Liver (tissue), 3 donors: ENCODE results near the gene GOLGA8S.

Experiments
- ATF3 ChIP-seq: IDR thresholded peaks from 2 replicates; pipeline ENCODE4 v1.6.1; 2016; ENCODE audit warnings: antibody characterized with exemption
- CTCF ChIP-seq: fragments of 150-350 bp; IDR thresholded peaks from 2 replicates; pipeline ENCODE4 v1.5.1; 2017; ENCODE audit warnings: improper control_type of control experiment, low read depth, low read length; ENCODE audit not compliant: missing input control
- FOXA1 ChIP-seq: IDR thresholded peaks from 2 replicates; pipeline ENCODE4 v1.6.1; 2016; ENCODE audit warnings: antibody characterized with exemption
- GABPA ChIP-seq, 2 donors: IDR thresholded peaks in 1 of 2; conservative IDR thresholded peaks in 1 of 2; 2 replicates each; pipeline ENCODE4 v1.6.1; 2016; ENCODE audit warnings: antibody characterized with exemption in 2 of 2, mild to moderate bottlenecking in 1 of 2, moderate library complexity in 1 of 2
- HNF4A ChIP-seq, 2 donors: conservative IDR thresholded peaks; 2 replicates each; pipeline ENCODE4 v1.6.1; 2016; ENCODE audit warnings: antibody characterized with exemption in 2 of 2, mild to moderate bottlenecking in 2 of 2
- RAD21 ChIP-seq, 2 donors: IDR thresholded peaks; 2 replicates each; pipeline ENCODE4 v1.6.1; 2016; ENCODE audit warnings: antibody characterized with exemption in 2 of 2, mild to moderate bottlenecking in 2 of 2
- RXRA ChIP-seq, 2 donors: IDR thresholded peaks; 2 replicates each; pipeline ENCODE4 v1.6.1; 2017 to 2018; ENCODE audit warnings: antibody characterized with exemption in 2 of 2, mild to moderate bottlenecking in 1 of 2
- YY1 ChIP-seq: IDR thresholded peaks from 2 replicates; pipeline ENCODE4 v1.6.1; 2016; ENCODE audit warnings: antibody characterized with exemption, mild to moderate bottlenecking
- TF ChIP-seq, protein P1 (sequence below): IDR thresholded peaks from 2 replicates; pipeline ENCODE4 v1.6.1; 2016; ENCODE audit warnings: antibody characterized with exemption, mild to moderate bottlenecking
- TF ChIP-seq, protein P2 (sequence below): IDR thresholded peaks from 2 replicates; pipeline ENCODE4 v1.6.1; 2016; ENCODE audit warnings: antibody characterized with exemption
- donor health status: healthy.
- donor health status: healthy.

GRCh38 chr15:23402140-23402539 lies 47.6 kb downstream of the GOLGA8S start:
- TF ChIP-seq CTCF (no peak), RXRA (IDR thresholded peaks at IDR 0.05) (no peak), RAD21 (IDR thresholded peaks at IDR 0.05) (no peak), FOXA1 (no peak), YY1 (no peak), ATF3 (no peak), GABPA (IDR thresholded peaks at IDR 0.05 in 1 of 2, conservative IDR thresholded peaks at IDR 0.05 in 1 of 2) (no peak), HNF4A (conservative IDR thresholded peaks at IDR 0.05) (no peak)
- TF ChIP-seq, protein P1, sequence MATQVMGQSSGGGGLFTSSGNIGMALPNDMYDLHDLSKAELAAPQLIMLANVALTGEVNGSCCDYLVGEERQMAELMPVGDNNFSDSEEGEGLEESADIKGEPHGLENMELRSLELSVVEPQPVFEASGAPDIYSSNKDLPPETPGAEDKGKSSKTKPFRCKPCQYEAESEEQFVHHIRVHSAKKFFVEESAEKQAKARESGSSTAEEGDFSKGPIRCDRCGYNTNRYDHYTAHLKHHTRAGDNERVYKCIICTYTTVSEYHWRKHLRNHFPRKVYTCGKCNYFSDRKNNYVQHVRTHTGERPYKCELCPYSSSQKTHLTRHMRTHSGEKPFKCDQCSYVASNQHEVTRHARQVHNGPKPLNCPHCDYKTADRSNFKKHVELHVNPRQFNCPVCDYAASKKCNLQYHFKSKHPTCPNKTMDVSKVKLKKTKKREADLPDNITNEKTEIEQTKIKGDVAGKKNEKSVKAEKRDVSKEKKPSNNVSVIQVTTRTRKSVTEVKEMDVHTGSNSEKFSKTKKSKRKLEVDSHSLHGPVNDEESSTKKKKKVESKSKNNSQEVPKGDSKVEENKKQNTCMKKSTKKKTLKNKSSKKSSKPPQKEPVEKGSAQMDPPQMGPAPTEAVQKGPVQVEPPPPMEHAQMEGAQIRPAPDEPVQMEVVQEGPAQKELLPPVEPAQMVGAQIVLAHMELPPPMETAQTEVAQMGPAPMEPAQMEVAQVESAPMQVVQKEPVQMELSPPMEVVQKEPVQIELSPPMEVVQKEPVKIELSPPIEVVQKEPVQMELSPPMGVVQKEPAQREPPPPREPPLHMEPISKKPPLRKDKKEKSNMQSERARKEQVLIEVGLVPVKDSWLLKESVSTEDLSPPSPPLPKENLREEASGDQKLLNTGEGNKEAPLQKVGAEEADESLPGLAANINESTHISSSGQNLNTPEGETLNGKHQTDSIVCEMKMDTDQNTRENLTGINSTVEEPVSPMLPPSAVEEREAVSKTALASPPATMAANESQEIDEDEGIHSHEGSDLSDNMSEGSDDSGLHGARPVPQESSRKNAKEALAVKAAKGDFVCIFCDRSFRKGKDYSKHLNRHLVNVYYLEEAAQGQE, result no peak
- TF ChIP-seq, protein P2, sequence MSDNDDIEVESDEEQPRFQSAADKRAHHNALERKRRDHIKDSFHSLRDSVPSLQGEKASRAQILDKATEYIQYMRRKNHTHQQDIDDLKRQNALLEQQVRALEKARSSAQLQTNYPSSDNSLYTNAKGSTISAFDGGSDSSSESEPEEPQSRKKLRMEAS, result no peak
